ENCODE measurements around the gene PTPRM.
"Not testable (repeated sequence)": the region's sequence is repeated elsewhere in the genome, so short reads cannot be mapped to it uniquely, and the experiment has no call there.

PTPRM gene

DNA sequence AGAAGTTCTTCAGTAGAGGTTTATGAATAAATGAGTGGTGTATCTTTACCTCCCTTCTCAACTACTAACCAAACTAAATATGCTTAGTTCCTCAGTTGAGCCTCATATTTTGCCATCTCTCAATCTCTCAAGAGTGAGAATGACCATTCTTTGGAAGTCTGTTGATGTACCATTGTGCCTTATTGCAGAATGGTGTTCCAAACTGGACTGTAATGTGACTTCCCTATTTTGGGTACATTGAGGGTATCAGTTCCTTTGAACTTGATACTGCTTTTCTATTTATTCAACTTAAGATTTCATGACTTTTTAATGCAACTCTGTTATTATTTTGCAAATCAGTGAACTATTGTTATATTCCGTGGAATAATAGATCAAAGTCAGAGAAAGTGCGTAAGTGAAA is 159.4 kb downstream of the PTPRM start:
- DNase-seq (ENCODE audit: low spot score), result no peak

DNA sequence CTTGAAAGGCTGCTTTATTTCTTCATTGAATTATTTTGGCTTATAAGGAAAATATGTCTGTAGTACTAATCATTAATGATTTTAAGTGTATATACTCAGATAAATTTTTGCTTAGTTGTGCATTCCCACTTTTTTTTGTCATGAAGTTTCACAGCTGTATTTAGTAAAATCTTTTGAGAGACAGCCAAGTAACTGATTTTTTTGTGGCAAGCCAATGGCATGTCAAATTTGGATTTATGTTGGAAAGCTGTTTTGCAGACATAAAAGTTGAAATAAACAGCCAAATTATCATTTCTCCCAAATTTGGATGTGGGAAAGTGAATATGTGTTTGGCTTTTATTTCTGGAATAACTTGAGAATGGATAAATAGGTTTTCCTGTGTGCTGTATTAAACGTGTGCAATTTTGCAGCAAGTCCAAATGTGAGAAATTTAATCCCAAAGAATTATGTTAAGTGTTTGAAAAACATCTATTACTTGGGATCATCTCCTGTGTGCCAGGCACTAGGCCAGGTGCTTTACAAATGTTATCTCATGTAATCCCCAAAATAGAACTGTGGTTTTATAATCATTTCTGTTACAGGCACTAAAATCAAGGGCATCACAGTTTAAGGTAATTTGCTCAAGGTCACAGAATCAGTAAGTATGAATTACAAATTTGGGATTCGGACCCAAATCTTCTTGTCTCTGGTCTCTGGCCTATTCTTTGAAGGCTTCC is 160.4 kb downstream of the PTPRM start:
- no peak for DNase-seq (ENCODE audit: low spot score)

GRCh38 chr18:7728297-7728696 is 161.2 kb downstream of the PTPRM start:
- no peak for DNase-seq (ENCODE audit: low spot score)

GRCh38 chr18:7729868-7730267 is 162.8 kb downstream of the PTPRM start:
- DNase-seq (ENCODE audit: low spot score), result no peak

DNA sequence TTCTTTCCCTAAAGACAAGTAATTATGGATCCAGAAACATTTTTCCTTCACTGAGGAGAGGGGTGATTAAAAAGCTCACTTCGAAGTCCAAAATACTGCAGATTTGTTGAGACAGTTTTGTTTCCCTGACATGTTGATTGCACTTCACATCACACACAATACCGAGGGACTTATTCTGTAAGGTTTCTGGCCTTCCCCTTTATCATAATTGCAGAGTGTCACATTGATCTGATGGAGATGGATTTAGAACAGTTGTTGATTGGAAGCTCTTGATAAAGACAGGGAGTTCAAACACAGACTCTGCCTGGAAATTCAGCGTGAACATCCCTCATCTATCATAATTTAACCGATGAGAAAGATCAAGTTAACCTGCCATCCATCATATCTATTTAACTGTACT is 163.6 kb downstream of the PTPRM start:
- no peak for DNase-seq (ENCODE audit: low spot score)

DNA sequence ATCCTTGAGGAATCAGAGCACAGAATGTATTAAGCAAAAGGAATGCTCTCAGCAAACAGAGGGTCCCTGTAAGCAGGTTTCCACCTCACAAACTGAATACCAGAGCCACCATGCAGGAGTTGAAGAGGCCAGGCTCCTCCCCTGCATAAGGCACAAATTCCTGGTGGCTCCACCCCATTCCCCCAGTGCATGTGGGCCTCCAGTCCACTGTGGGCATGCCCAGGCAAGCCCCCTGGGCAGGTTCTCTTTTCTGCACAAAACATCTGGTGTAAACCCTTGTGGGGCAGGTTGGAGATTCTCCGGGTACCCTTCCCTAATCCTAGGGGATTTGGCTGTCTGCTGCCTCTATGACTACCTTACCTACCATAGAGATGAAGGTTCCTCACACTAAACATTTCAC is 166.5 kb downstream of the PTPRM start:
- DNase-seq (ENCODE audit: low spot score), result no peak

GRCh38 chr18:7735196-7735595 is 168.1 kb downstream of the PTPRM start:
- no peak for DNase-seq (ENCODE audit: low spot score)

- DNase-seq (ENCODE audit: low spot score), result no peak
These were observed 168.6 kb downstream of the PTPRM start for GRCh38 chr18:7735626-7736175.

DNA sequence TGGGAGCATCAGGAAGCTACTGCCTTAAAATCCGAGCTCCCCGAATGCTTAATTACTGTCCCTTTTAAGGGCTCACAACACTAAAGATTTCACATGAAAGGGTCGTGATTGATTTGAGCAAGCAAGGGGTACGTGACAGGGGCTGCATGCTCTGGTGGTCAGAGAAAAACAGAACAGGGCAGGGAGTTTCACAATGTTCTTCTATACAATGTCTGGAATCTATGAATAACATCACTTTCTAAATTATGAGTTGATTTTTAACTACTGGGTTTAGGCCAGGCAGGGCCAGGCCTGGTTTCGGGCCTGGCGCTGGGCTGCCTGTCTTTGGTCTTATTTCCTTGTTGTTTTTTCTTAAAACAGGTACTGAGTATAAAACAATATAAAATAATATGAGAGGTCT is 169.4 kb downstream of the PTPRM start:
- not testable (repeated sequence) for DNase-seq (ENCODE audit: low spot score)

DNA sequence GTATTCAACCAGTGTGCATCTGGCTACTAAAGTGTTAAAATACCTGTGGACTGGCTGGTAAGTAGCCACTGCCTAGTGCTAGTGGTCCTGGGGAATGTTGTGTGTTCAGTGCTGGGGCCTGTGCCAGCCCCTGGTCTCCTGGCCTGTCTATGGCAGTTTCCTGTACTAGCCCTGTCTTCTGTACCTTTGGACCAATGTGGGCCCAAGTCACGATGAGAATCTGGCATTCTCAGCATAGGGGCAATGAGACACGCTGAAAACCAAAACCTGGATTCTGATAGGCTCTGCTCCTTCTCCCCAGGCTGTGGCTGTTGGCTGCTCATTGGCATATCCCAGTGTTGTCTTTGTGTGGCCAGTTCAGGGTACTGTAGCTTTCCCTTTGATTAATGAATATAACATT is 170.4 kb downstream of the PTPRM start:
- no peak for DNase-seq (ENCODE audit: low spot score)

- DNase-seq (ENCODE audit: low spot score), result no peak
These were observed 173.7 kb downstream of the PTPRM start for GRCh38 chr18:7740821-7741220.

GRCh38 chr18:7741640-7742039 is 174.5 kb downstream of the PTPRM start:
- DNase-seq (ENCODE audit: low spot score), result no peak

DNA sequence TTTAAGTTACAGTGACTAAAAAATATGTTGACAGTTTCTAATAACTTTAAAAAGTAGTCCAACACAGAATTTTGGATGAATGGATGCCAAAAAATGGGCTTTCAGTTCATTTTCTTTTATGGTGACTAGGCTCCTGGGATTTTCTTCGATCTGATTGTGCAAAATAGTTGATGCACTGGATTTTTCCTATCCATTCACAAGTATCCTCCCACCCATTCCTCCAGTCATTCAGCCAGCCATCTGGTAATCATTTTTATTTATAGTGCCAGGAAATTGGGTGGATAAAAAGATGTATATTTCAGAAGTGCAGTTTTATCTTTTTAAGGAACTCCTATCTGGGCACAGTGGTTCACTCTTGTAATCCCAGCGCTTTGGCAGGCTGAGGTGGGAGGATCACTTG is 175.1 kb downstream of the PTPRM start:
- no peak for DNase-seq (ENCODE audit: low spot score)

- DNase-seq (ENCODE audit: low spot score), result no peak
These were observed 176.1 kb downstream of the PTPRM start for GRCh38 chr18:7743256-7743655.

DNA sequence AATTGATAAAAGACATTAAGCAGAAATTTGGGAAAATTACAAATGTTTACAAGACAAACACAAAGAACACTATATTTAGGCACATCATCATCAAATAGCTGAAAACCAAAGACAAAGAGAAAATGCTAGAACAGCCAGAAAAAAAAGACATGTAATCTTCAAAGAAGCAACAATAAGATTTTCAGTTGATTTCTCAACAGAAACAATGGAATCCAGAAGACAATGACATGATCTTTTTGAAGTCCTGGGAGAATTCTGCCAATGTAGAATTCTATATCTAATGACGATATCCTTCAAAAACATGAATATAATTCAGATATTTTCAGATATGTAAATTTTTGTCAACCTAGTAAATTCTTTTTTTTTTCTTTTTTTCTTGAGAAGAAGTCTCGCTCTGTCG is 179.0 kb downstream of the PTPRM start:
- DNase-seq (ENCODE audit: low spot score), result no peak

DNA sequence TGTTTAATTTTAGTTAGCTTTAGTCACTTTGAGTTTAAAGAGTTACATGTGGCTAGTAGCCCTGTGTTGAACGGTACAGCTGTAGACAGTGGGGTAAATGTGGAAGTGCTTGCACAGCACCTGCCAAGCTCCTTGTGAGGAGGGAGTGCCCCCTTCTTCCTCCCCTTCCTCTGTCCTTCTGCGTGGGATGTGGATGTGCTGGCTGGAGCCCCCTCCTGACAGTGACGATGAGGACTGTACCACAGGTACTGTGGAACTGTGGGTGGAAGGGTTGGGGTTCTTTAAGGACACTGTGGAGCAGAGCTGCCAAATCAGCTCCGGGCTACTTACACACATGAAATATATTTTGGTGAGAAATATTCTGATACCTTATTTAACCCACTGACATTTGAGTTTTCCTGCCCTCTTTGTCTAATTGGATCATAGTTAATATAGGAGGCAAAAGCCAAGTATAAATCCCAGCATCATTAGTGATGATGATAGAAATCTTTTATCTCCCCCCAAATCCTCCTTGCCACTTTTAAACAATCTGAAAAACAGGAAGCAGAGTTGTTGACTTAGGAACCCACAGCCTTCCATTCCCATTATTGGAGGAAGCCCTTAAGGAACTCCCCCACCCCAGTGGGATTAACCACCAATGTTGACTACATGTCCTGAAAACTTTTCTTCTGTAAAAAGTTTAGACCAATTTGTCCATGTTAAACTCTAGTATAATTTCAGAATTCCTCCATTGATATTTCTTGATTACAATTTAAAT is 181.3 kb downstream of the PTPRM start:
- DNase-seq (ENCODE audit: low spot score), result no peak

DNA sequence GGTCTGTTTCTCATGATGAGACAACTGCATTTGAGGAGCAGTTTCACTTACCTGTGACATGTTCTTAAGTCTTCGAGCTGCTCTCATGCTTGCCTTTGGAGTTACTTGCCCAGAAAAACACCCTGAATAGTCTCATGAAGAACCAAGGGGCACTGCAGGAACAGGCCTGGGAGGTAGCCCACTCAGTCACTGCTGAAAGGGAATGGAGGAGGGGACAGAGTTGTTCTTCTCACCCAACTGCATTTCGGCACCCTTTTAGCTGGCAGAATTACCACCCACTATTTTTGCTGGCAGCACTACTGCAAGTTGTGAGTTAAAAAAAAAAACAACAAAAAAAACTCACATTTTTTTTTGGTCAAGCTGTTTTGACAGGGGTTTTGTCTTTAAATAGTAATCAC is 181.9 kb downstream of the PTPRM start:
- no peak for DNase-seq (ENCODE audit: low spot score)

DNA sequence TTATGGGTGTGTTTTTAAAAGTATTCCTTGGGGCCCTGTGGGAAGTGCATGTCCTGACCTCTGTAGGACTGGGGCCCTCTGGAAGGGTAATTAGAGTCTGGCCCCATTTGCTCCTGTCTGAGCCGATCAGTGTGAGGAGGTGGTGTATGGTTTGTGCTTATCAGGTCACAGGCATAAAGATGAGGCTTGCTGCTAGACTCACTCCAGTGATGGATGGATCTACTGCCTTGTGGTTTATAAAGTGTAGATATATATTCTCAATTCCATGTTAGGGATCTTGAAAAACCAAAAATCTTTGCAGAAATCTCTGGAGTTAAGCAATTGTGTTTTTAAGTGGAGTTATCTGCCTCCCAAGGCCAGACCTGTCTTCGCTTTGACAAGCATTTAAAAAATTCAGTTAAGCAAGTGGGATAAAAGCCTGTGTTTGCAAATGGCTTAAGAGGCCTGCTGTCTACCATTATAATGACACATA is 182.4 kb downstream of the PTPRM start:
- no peak for DNase-seq (ENCODE audit: low spot score)

- DNase-seq (ENCODE audit: low spot score), result no peak
These were observed 183.1 kb downstream of the PTPRM start for GRCh38 chr18:7750095-7750663.

DNA sequence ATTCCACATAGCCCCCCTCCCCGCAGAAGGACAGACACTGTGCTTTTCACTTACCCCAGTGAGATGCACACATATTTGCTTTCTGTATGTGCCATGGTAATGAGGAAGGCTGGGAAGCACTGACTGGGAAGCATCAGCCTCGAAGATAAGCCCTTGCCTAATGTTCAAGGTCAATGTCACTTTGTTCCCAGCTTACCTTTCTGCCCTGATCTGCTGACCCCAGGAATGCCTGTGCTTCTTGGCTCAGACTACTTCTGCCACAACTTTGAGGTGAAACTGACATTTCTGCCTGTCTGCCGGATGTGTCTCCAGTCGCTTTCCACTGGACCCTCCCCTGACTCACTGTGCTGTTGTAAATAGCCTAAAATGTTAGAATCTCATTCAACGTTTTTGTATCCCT is 183.8 kb downstream of the PTPRM start:
- DNase-seq (ENCODE audit: low spot score), result no peak

DNA sequence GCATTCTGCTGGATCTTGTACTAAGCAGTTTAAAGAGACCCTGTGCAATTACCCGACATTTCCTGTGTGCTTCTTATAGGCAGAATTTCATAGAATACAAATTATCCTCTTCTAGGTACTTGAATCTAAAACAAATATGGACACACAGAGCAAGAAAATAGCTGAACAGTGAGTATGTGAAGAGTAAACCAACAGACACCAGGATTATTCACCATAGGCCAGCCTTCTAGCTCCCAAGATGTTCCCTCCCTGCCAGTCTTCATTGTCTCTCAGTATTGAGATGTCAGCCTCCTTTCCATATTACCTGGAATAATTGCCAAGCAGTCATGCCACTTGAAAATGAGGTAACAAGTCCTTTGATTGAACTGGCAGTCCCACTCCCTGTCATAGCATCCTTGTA is 187.1 kb downstream of the PTPRM start:
- DNase-seq (ENCODE audit: low spot score), result no peak

- DNase-seq (ENCODE audit: low spot score), result no peak
These were observed 187.6 kb downstream of the PTPRM start for GRCh38 chr18:7754725-7755181.
